Measurements from ENCODE around the gene NETO2.

Gene NETO2

DNA sequence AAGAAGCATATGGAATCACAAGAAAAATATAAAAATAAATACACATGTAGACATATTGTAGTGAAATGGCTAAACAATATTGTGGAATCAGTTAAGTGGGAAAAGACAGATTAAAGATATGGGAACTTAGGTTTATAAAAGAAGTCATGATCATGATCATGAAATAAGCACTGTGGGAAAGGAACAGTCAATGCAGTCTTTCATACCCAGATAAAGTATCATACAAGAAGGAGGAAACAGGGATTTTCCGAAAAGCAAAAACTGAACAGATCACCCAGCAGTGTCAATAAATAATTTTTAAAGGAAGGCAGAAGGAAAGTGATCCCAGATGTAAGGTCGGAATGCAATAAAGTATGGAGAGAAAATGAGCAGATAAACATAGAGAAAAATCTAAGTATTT is 71.6 kb downstream of the NETO2 start:
- no CpG with 5 or more reads among the region's 2 CpGs for WGBS
- H3K4me1 ChIP-seq (ENCODE audit: control insufficient read depth, insufficient read depth, low read depth, low read length), result peaks cover 2% of the 10 kb centered on the region

DNA sequence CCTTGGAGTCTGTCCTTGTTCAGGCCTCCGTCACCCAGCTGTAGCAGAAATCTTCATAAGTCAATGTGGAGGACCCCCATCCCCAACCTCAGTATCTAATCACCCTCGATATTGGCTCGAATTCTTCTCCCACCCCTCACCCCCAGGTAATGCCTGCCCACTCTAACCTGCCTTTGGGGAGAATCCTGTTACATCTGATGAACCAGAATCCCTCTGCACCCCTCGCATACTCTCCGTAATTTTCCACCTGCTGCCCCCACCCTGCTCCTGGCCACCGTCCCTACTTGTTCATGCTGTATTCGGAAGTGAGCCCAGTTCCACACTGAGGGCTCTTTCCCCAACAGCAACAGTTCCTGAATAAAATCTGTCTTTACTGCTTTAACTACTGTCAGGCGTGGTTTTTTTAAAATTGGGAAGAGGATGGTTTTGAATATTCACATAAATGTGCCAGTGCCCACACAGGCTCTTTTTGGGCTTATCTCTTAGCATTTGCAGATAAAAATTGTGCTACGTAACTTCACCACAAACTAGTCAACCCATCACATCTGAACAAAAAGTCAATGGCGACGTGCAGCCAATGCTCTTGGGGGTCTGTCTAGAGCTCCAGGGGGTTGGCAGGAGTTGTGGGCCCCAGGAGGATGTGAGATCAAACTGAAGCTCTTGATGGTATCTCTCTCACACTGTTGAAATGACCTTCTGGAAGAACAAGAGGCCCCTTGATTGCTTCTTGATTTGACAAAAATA is 73.7 kb downstream of the NETO2 start:
- no peak overlapping the region for H2BK12ac ChIP-seq (ENCODE audit: low read length in 2 of 2)
- H2BK120ac ChIP-seq (ENCODE audit: low read depth, low read length), result no peak overlapping the region
- H3K4ac ChIP-seq (ENCODE audit: low read depth in 1 of 2, low read length in 2 of 2), result no peak overlapping the region
- no peak overlapping the region for H2AK5ac ChIP-seq (ENCODE audit: low read length, severe bottlenecking)
- H2BK5ac ChIP-seq (ENCODE audit: low read depth, low read length, poor library complexity, severe bottlenecking), result no peak overlapping the region
- no peak overlapping the region for H3K4me3 ChIP-seq (ENCODE audit: insufficient read depth in 1 of 2, low read depth in 1 of 2, low read length in 2 of 2)
- H3K4me1 ChIP-seq (ENCODE audit: control insufficient read depth, insufficient read depth, low read depth, low read length), result peaks cover 2% of the 10 kb centered on the region
- no peak overlapping the region for H3K18ac ChIP-seq (ENCODE audit: low read depth in 1 of 2, low read length in 2 of 2)
- no peak overlapping the region for H4K8ac ChIP-seq (ENCODE audit: low read length)
- no peak overlapping the region for H3K14ac ChIP-seq (ENCODE audit: low read length in 2 of 2)
- no peak overlapping the region for H2AFZ ChIP-seq (ENCODE audit: low read depth, low read length)
- no peak overlapping the region for H3K4me2 ChIP-seq (ENCODE audit: low read length, poor library complexity, severe bottlenecking)
- no peak overlapping the region for H4K91ac ChIP-seq (ENCODE audit: low read length)
- peaks cover 3% of the 10 kb centered on the region for H3K9me3 ChIP-seq (ENCODE audit: control insufficient read depth, low read length)
- H3K27me3 ChIP-seq (ENCODE audit: control insufficient read depth in 1 of 2, insufficient read depth in 1 of 2, low read length in 2 of 2), result peaks cover 0 to 10% of the 10 kb centered on the region in 2 experiments
- no peak overlapping the region for H3K9ac ChIP-seq (ENCODE audit: low read length)
- 95% methylated on average over 9 of the region's 11 CpGs for WGBS
- DNase-seq, result no peak
- no peaks in the 10 kb centered on the region for H3K36me3 ChIP-seq (ENCODE audit: control insufficient read depth in 1 of 2, insufficient read depth in 2 of 2, low read depth in 1 of 2, low read length in 2 of 2)
- no peak overlapping the region for H3K23ac ChIP-seq (ENCODE audit: low read length in 2 of 2)
- no peaks in the 10 kb centered on the region for H3K79me1 ChIP-seq (replicated peaks; ENCODE audit: low read length, poor library complexity, severe bottlenecking)
- H2BK15ac ChIP-seq (ENCODE audit: low read depth, poor library complexity, severe bottlenecking), result no peak overlapping the region
- H3K27ac ChIP-seq (ENCODE audit: low read length, poor library complexity, severe bottlenecking), result no peak overlapping the region

More for the DNA sequence above, 71.6 kb downstream of the NETO2 start:
- peaks cover 3% of the 10 kb centered on the region for H3K9me3 ChIP-seq (ENCODE audit: control insufficient read depth, low read length)
- no peak for DNase-seq
- peaks cover 0 to 6% of the 10 kb centered on the region in 2 experiments for H3K27me3 ChIP-seq (ENCODE audit: control insufficient read depth in 1 of 2, insufficient read depth in 1 of 2, low read length in 2 of 2)
- no peak overlapping the region for H3K9ac ChIP-seq (ENCODE audit: low read length)
- H2AK5ac ChIP-seq (ENCODE audit: low read length, severe bottlenecking), result no peak overlapping the region
- H3K4me2 ChIP-seq (ENCODE audit: low read length, poor library complexity, severe bottlenecking), result no peak overlapping the region
- H3K23ac ChIP-seq (ENCODE audit: low read length in 2 of 2), result no peak overlapping the region
- no peaks in the 10 kb centered on the region for H3K36me3 ChIP-seq (ENCODE audit: control insufficient read depth in 1 of 2, insufficient read depth in 2 of 2, low read depth in 1 of 2, low read length in 2 of 2)
- no peak overlapping the region for H2BK15ac ChIP-seq (ENCODE audit: low read depth, poor library complexity, severe bottlenecking)
- H3K18ac ChIP-seq (ENCODE audit: low read depth in 1 of 2, low read length in 2 of 2), result no peak overlapping the region
- no peak overlapping the region for H2BK120ac ChIP-seq (ENCODE audit: low read depth, low read length)
- H3K4ac ChIP-seq (ENCODE audit: low read depth in 1 of 2, low read length in 2 of 2), result no peak overlapping the region
- no peak overlapping the region for H2AFZ ChIP-seq (ENCODE audit: low read depth, low read length)
- no peak overlapping the region for H4K8ac ChIP-seq (ENCODE audit: low read length)
- H3K79me1 ChIP-seq (replicated peaks; ENCODE audit: low read length, poor library complexity, severe bottlenecking), result no peaks in the 10 kb centered on the region
- H3K27ac ChIP-seq (ENCODE audit: low read length, poor library complexity, severe bottlenecking), result no peak overlapping the region
- no peak overlapping the region for H2BK12ac ChIP-seq (ENCODE audit: low read length in 2 of 2)
- no peak overlapping the region for H2BK5ac ChIP-seq (ENCODE audit: low read depth, low read length, poor library complexity, severe bottlenecking)
- H4K91ac ChIP-seq (ENCODE audit: low read length), result no peak overlapping the region
- H3K4me3 ChIP-seq (ENCODE audit: insufficient read depth in 1 of 2, low read depth in 1 of 2, low read length in 2 of 2), result no peak overlapping the region
- no peak overlapping the region for H3K14ac ChIP-seq (ENCODE audit: low read length in 2 of 2)

DNA sequence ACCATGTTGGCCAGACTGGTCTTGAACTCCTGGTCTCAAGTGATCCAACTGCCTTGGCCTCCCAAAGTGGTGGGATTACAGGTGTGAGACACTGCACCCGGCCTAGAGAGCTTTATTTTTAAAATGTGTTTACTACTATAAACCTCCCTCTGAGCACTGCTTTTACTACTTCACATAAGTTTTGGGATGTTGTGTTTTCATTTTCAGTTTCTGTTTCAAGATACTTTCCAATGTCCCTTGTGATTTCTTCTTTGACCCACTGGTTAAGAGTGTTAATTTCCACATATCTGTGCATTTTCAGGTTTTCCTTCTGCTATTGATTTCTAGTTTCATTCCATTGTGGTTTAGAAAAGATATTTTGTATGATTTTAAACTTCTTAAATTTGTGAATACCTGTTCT is 74.4 kb downstream of the NETO2 start:
- no peak overlapping the region for H4K8ac ChIP-seq (ENCODE audit: low read length)
- peaks cover 0 to 10% of the 10 kb centered on the region in 2 experiments for H3K27me3 ChIP-seq (ENCODE audit: control insufficient read depth in 1 of 2, insufficient read depth in 1 of 2, low read length in 2 of 2)
- no peak overlapping the region for H3K4me3 ChIP-seq (ENCODE audit: insufficient read depth in 1 of 2, low read depth in 1 of 2, low read length in 2 of 2)
- H3K9ac ChIP-seq (ENCODE audit: low read length), result no peak overlapping the region
- H3K27ac ChIP-seq (ENCODE audit: low read length, poor library complexity, severe bottlenecking), result no peak overlapping the region
- no peak overlapping the region for H3K14ac ChIP-seq (ENCODE audit: low read length in 2 of 2)
- peaks cover 2% of the 10 kb centered on the region for H3K4me1 ChIP-seq (ENCODE audit: control insufficient read depth, insufficient read depth, low read depth, low read length)
- no peak overlapping the region for H3K23ac ChIP-seq (ENCODE audit: low read length in 2 of 2)
- no peak overlapping the region for H2AFZ ChIP-seq (ENCODE audit: low read depth, low read length)
- no CpG with 5 or more reads among the region's 1 CpG for WGBS
- no peak overlapping the region for H2BK12ac ChIP-seq (ENCODE audit: low read length in 2 of 2)
- no peak overlapping the region for H2BK15ac ChIP-seq (ENCODE audit: low read depth, poor library complexity, severe bottlenecking)
- no peak overlapping the region for H2BK120ac ChIP-seq (ENCODE audit: low read depth, low read length)
- H3K18ac ChIP-seq (ENCODE audit: low read depth in 1 of 2, low read length in 2 of 2), result no peak overlapping the region
- no peak overlapping the region for H3K4ac ChIP-seq (ENCODE audit: low read depth in 1 of 2, low read length in 2 of 2)
- no peaks in the 10 kb centered on the region for H3K79me1 ChIP-seq (replicated peaks; ENCODE audit: low read length, poor library complexity, severe bottlenecking)
- no peak overlapping the region for H2BK5ac ChIP-seq (ENCODE audit: low read depth, low read length, poor library complexity, severe bottlenecking)
- no peaks in the 10 kb centered on the region for H3K36me3 ChIP-seq (ENCODE audit: control insufficient read depth in 1 of 2, insufficient read depth in 2 of 2, low read depth in 1 of 2, low read length in 2 of 2)
- no peak overlapping the region for H2AK5ac ChIP-seq (ENCODE audit: low read length, severe bottlenecking)
- H3K9me3 ChIP-seq (ENCODE audit: control insufficient read depth, low read length), result peaks cover 3% of the 10 kb centered on the region
- no peak overlapping the region for H4K91ac ChIP-seq (ENCODE audit: low read length)
- no peak overlapping the region for H3K4me2 ChIP-seq (ENCODE audit: low read length, poor library complexity, severe bottlenecking)
- no peak for DNase-seq

DNA sequence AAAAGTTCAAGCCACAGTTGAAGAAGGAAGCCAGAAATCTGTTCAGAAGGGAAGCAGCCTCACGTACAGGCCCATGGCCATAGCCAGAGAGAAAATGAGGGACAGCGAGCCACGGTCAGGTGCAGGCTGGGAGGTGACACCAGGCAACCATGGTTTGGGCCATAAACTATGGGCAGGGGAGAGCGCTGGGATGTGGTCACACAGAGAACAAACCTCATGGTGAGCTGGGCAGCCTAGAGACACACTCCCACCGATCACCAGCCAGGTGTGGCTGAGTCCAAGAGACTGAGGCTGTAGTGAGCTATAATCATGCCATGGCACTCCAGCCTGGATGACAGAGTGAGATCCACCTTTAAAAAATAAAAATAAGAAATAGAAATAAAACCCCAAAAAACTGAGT is 76.5 kb downstream of the NETO2 start:
- no peak overlapping the region for H3K18ac ChIP-seq (ENCODE audit: low read depth in 1 of 2, low read length in 2 of 2)
- H3K36me3 ChIP-seq (ENCODE audit: control insufficient read depth in 1 of 2, insufficient read depth in 2 of 2, low read depth in 1 of 2, low read length in 2 of 2), result no peaks in the 10 kb centered on the region
- peaks cover under 1% of the 10 kb centered on the region for H3K9me3 ChIP-seq (ENCODE audit: control insufficient read depth, low read length)
- H2AFZ ChIP-seq (ENCODE audit: low read depth, low read length), result no peak overlapping the region
- no peak overlapping the region for H3K4me2 ChIP-seq (ENCODE audit: low read length, poor library complexity, severe bottlenecking)
- no peak overlapping the region for H3K23ac ChIP-seq (ENCODE audit: low read length in 2 of 2)
- no peak overlapping the region for H2BK15ac ChIP-seq (ENCODE audit: low read depth, poor library complexity, severe bottlenecking)
- WGBS, result 89% methylated on average over 5 of the region's 5 CpGs
- H4K8ac ChIP-seq (ENCODE audit: low read length), result no peak overlapping the region
- peaks cover 0 to 7% of the 10 kb centered on the region in 2 experiments for H3K27me3 ChIP-seq (ENCODE audit: control insufficient read depth in 1 of 2, insufficient read depth in 1 of 2, low read length in 2 of 2)
- no peaks in the 10 kb centered on the region for H3K79me1 ChIP-seq (replicated peaks; ENCODE audit: low read length, poor library complexity, severe bottlenecking)
- H2BK120ac ChIP-seq (ENCODE audit: low read depth, low read length), result no peak overlapping the region
- H3K4me3 ChIP-seq (ENCODE audit: insufficient read depth in 1 of 2, low read depth in 1 of 2, low read length in 2 of 2), result no peak overlapping the region
- no peak overlapping the region for H3K27ac ChIP-seq (ENCODE audit: low read length, poor library complexity, severe bottlenecking)
- H2BK5ac ChIP-seq (ENCODE audit: low read depth, low read length, poor library complexity, severe bottlenecking), result no peak overlapping the region
- no peak overlapping the region for H4K91ac ChIP-seq (ENCODE audit: low read length)
- H2BK12ac ChIP-seq (ENCODE audit: low read length in 2 of 2), result no peak overlapping the region
- H2AK5ac ChIP-seq (ENCODE audit: low read length, severe bottlenecking), result no peak overlapping the region
- DNase-seq, result no peak
- no peak overlapping the region for H3K14ac ChIP-seq (ENCODE audit: low read length in 2 of 2)
- no peak overlapping the region for H3K4ac ChIP-seq (ENCODE audit: low read depth in 1 of 2, low read length in 2 of 2)
- H3K4me1 ChIP-seq (ENCODE audit: control insufficient read depth, insufficient read depth, low read depth, low read length), result no peaks in the 10 kb centered on the region
- H3K9ac ChIP-seq (ENCODE audit: low read length), result no peak overlapping the region
